GM12874 (cell line): ENCODE results near the gene EFCAB6.

ENCODE experiments used
- TF ChIP-seq, protein P1 (sequence below): IDR thresholded peaks from 2 replicates; pipeline ENCODE4 v1.5.1; 2011; ENCODE audit warnings: low read depth, mild to moderate bottlenecking, control low read depth, low read length, moderate library complexity; ENCODE audit not compliant: insufficient read depth

The EFCAB6 gene

DNA sequence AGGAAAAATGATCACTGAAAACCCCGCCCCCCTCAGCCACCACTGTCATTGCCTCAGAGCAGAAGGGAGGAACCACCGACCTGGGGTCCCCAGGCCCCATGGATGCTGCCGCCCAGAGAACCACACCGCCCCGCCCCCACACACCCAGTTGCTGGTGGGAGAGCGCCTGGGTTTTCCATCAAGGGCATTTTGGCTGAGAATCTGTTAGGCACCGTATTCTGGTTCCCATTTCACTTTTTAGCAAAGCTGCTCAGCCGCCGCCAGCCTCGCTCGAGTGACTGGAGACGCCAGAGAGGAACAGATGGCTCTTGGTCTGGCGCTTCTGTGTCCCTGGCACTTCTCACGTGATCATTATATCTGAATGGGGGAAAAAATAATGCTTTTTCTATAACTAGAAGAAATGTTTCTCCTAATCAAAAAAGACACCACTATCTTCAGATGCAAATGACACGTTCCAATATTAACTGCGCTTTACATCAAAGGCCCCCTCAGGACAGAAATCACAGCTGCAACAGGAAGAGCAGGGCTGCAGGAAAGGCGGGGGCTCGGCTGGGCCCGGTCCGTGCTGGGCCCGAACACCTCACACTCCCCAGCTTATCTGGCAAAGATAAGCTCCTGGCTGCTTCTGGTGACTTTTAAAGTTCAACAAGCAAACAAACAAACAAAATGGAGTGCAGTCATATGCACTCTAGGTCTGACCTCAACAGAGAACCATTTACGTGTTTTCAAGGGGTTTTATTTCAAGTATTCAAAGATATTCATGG, 250.5 kb downstream of the EFCAB6 start:
- TF ChIP-seq, protein P1, sequence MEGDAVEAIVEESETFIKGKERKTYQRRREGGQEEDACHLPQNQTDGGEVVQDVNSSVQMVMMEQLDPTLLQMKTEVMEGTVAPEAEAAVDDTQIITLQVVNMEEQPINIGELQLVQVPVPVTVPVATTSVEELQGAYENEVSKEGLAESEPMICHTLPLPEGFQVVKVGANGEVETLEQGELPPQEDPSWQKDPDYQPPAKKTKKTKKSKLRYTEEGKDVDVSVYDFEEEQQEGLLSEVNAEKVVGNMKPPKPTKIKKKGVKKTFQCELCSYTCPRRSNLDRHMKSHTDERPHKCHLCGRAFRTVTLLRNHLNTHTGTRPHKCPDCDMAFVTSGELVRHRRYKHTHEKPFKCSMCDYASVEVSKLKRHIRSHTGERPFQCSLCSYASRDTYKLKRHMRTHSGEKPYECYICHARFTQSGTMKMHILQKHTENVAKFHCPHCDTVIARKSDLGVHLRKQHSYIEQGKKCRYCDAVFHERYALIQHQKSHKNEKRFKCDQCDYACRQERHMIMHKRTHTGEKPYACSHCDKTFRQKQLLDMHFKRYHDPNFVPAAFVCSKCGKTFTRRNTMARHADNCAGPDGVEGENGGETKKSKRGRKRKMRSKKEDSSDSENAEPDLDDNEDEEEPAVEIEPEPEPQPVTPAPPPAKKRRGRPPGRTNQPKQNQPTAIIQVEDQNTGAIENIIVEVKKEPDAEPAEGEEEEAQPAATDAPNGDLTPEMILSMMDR = no peak

DNA sequence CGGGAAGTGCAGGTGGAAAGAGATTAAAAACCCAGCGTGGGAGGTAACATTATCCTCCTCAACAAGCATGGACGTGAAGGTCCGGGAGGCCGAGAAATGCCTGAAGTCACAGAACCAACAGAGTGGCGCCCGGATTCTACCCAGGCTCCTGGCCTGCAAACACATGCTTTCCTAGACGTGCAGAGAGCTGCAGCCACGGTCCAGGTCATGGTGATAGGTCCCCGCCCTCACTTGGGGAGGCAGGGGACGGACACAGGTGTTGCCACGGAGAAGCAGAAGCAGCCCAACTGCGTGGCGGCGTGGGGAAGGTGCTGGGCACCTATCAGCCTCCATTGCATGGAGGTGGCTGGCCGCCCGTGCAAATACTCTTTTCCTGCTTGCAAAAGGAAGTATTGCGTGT, 251.5 kb downstream of the EFCAB6 start:
- TF ChIP-seq, protein P1 = no peak

DNA sequence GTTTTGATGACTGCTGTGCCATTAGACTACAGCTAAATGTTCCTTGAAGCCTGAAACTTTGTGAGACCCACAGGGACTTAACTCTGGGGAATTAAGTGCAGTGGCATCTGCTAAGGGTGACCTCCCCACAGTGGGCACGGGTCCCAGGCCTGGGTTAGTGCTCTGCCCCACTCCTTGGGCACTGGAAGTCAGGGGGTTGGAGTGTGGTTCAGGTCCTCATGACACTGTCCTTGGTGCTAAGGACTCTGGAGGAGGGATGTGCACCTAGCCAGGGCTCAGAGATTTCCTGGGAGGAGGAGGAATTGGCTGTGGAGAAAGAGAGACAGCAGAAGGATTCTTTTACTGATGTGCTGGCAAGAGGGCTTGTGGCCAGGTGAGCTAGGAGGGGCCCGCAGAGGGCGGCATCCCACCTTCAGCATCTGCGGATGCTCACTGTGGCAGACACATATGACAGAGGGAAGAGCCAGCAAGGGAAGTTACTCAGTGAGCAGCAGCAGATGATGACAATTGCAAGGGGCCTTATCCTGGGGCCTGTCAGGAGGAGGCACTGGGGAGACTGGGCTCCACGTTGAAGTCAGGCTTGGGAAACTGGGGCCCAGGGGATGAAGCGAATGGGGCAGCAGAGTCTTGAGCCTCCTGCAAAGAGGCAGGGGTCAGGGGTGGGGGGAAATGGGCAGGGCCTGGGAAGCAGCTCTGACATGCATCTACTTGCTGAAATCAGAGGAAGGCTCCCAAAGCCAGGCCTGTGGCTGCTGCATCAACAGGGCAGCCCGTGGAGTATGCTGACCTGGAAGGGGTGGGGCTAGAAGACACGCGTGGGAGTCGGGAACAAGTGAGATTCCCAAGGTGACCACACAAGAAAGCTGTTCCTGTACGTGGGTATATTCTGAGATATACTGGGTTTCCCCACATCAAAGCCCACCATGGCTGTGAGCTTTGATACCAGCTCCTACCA, 256.3 kb downstream of the EFCAB6 start:
- TF ChIP-seq, protein P1 = no peak

DNA sequence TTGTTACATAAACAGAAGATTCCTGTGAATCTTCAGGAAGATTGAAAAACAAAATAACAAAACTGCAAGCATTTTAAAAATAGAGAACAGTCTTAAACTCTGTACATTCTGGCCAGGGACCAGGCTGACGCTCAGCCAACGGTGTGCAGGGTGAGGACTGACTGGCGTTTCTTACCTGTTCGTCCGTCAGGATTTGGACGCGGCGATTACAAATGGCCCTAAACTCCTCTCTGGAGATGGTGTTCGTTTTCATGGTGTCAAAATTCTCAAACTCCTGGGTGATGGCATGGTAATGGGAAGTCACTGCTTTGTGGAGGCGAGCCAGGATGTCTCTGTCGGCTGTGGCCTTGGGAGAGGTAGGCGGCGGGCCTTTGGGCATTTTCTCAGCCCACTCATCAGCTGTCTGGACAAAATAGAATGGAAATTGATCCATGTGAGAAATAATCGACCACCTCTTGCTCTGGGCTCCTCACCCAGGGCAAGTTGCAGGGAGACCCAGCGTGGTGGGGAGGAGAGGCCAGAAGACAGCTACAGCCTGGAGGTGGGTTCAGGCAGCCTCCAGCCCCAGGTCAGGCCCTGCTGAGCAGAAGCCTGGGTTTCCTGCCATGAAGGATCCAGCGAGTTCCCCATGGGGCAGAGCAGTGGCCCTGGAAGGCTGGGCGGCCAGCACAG, 257.3 kb downstream of the EFCAB6 start:
- TF ChIP-seq, protein P1 = no peak

DNA sequence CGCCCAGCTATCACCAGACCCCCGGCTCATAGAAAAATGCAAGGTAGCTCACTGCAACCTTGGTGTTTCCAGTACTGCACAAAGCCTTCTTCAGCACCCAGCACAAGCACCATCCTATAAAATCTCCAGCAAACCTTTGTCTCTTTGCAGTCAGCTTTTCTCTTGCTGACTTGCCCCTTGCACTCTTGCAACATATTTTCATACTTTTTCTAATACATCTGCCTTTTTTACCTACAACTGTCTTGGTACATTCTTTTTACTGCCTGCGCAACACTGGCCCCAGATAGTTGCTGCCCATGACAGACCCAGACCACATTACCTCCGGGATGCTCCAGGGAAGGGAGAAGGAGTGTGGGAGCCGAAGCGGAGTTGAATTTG, 257.9 kb downstream of the EFCAB6 start:
- TF ChIP-seq, protein P1 = no peak

DNA sequence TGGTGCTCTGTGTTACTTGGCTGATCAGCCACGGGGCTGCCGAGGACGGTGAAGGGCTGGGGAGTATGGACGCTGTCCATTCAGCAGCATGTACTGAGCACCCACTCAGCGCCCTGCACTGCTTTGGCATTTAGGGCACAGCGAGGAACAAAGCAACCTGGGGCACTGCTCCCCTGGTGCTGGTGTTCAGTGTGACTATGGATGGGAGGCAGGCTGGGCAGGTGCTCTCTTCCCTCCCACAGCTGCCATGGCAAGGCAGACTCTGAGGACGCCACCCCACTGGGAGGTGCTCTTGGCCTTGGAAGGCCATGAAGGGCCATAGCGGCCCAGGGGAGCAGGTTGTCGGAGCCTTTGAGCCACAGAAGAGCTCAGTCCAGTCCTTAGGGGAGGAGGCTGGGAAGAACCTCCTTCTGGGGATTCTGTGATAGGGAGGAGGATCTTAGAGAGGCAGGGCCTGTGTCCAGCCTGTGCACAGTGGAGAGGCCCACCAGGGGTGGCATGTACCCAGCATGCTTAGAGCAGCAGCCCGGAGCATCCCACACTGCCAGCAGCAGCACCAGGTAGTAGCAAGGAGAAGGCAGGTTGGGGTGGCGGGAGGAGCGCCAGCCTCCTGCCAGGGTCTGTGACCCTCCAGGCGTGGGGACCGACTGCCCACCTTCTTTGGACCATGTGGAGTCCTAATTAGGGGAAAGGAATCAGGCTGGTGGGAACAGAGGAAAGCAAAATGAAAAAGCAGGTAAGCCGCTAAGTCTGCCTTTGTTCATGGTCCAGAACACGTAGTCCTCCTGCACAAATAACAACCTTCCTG, 258.4 kb downstream of the EFCAB6 start:
- TF ChIP-seq, protein P1 = no peak
